Measurements from ENCODE around the gene TOMM20. TPM values are rescaled to one million over a fixed set of nuclear protein-coding genes. Genes with fewer than 3 reads are reported as not detected.
"Not testable (repeated sequence)": the region's sequence is repeated elsewhere in the genome, so short reads cannot be mapped to it uniquely, and the experiment has no call there.

Gene TOMM20
- polyA plus RNA-seq, 4 donors = 44.1 to 199 (median 76.6) TPM

DNA sequence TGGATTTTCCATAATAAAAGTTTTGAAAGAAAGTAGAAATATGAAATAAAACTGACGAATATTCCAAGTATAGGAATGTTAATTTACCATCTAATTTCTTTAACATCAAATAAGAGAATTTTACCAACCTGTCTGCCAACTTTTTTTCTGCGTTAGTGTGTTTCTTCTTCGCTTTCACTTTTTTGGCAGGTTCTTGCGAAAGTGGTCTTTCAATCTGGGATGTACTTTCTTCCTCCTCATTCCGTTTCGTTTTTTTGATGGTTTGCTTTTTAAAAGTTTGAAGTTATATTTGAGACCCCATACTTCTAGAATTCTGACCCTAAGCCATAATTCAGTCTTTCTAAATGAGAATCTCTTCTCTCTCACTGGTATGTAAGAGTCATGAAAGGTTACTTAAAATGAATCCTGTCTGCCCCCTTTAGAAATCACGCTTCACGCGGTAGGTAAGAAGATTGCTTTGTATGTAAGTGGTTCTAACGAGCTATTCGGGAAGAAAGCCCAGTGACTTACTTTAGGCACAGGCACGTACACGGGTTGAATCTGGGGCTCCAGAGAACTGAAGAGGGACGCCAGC lies 31.8 kb upstream of the TOMM20 start:
- FAIRE-seq (no peak), DNase-seq (no peak)
- H3K4me1 ChIP-seq (ENCODE audit: control insufficient read depth in 3 of 3, insufficient read depth in 2 of 3, low read depth in 1 of 3, low read length in 2 of 3) = peaks cover 0 to 29% (median 4%) of the 10 kb centered on the region in 3 donors
- H3K4me3 ChIP-seq (ENCODE audit: low read depth in 1 of 3, low read length in 3 of 3) = peak overlapping the region; percentile 42 to 76 (median 57)
- H3K27me3 ChIP-seq (ENCODE audit: control insufficient read depth in 3 of 3, insufficient read depth in 3 of 3, low read length in 3 of 3) = no peaks in the 10 kb centered on the region
- no peaks in the 10 kb centered on the region for H3K9me3 ChIP-seq (ENCODE audit: control insufficient read depth in 2 of 2, insufficient read depth in 1 of 2, low read depth in 1 of 2, low read length in 1 of 2)
- H3K27ac ChIP-seq (ENCODE audit: low read depth in 1 of 3, low read length in 2 of 3) = peak overlapping the region; percentile 84 to 94 (median 91)
- 3 to 6% (median 5%) methylated on average over 14 of the region's 14 CpGs for WGBS, 3 donors
- peaks cover 0 to 28% (median 0%) of the 10 kb centered on the region in 3 donors for H3K36me3 ChIP-seq (ENCODE audit: control insufficient read depth in 3 of 3, insufficient read depth in 2 of 3, low read depth in 1 of 3, low read length in 3 of 3)

DNA sequence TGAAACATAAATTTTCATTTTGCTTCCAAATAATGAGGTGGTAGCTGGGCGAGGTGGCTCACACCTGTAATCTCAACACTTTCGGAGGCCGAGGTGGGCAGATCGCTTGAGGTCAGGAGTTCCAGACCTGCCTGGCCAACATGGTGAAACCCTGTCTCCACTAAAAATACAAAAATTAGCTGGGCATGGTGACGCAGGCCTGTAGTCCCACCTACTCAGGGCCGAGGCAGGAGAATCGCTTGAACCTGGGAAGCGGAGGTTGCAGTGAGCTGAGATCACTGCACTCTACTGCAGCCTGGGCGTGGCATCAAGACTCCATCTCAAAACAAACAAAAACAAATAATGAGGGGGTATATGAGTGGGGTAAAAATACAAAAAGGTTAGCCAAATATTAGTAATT lies 31.3 kb upstream of the TOMM20 start:
- FAIRE-seq; H3K27me3 ChIP-seq (ENCODE audit: control insufficient read depth in 3 of 3, insufficient read depth in 3 of 3, low read length in 3 of 3); H3K9me3 ChIP-seq (ENCODE audit: control insufficient read depth in 2 of 2, insufficient read depth in 1 of 2, low read depth in 1 of 2, low read length in 1 of 2): not testable (repeated sequence)
- Histone ChIP-seq H3K36me3 (ENCODE audit: control insufficient read depth in 3 of 3, insufficient read depth in 2 of 3, low read depth in 1 of 3, low read length in 3 of 3) (peaks cover 0 to 31% (median under 1%) of the 10 kb centered on the region in 3 donors), H3K27ac (ENCODE audit: low read depth in 1 of 3, low read length in 2 of 3) (peak overlapping the region in 1 of 3 donors; percentile 84), H3K4me3 (ENCODE audit: low read depth in 1 of 3, low read length in 3 of 3) (peak overlapping the region in 1 of 3 donors; percentile 76), H3K4me1 (ENCODE audit: control insufficient read depth in 3 of 3, insufficient read depth in 2 of 3, low read depth in 1 of 3, low read length in 2 of 3) (peaks cover 0 to 29% (median 4%) of the 10 kb centered on the region in 3 donors)
- DNase-seq = peak in 1 of 2 donors; percentile 8
- 71 to 78% (median 75%) methylated on average over 9 of the region's 9 CpGs for WGBS, 3 donors

DNA sequence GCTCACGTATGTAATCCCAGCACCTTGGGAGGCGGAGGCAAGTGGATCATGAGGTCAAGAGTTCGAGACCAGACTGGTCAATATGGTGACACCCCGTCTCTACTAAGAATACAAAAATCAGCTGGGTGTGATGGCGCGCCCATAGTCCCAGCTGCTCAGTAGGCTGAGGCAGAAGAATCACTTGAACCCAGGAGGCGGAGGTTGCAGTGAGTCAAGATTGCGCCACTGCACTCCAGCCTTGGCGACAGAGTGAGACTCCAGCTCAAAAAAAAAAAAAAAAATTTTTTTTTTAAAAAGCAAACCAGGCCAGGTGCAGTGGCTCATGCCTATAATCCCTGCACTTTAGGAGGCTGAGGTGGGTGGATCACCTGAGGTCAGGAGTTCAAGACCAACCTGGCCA lies 30.6 kb upstream of the TOMM20 start:
- not testable (repeated sequence) for H3K4me3 ChIP-seq (ENCODE audit: low read depth in 1 of 3, low read length in 3 of 3); FAIRE-seq; H3K27ac ChIP-seq (ENCODE audit: low read depth in 1 of 3, low read length in 2 of 3); DNase-seq; H3K9me3 ChIP-seq (ENCODE audit: control insufficient read depth in 2 of 2, insufficient read depth in 1 of 2, low read depth in 1 of 2, low read length in 1 of 2); H3K27me3 ChIP-seq (ENCODE audit: control insufficient read depth in 3 of 3, insufficient read depth in 3 of 3, low read length in 3 of 3)
- 89 to 96% (median 90%) methylated on average over 9 of the region's 9 CpGs for WGBS, 3 donors
- peaks cover 0 to 32% (median 3%) of the 10 kb centered on the region in 3 donors for H3K36me3 ChIP-seq (ENCODE audit: control insufficient read depth in 3 of 3, insufficient read depth in 2 of 3, low read depth in 1 of 3, low read length in 3 of 3)
- H3K4me1 ChIP-seq (ENCODE audit: control insufficient read depth in 3 of 3, insufficient read depth in 2 of 3, low read depth in 1 of 3, low read length in 2 of 3) = peaks cover 0 to 29% (median 4%) of the 10 kb centered on the region in 3 donors

DNA sequence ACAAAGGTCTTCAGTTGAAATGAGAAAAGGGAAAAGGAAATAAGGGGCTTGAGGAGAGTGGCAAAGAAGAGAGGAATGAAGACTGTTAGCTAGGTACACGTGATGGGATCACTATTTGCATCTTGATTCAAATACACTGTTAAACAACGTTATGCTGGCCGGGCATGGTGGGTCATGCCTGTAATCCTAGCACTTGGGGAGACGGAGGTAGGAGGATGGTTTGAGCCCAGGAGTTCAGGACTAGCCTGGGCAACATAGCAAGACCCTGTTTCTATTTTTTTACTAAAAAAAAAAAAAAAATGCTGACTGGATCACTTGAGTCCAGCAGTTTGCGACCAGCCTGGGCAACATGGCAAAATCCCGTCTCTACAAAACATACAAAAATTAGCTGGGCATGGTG lies 30.0 kb upstream of the TOMM20 start:
- FAIRE-seq (no peak), DNase-seq (peak in 1 of 2 donors; percentile 2)
- H3K36me3 ChIP-seq (ENCODE audit: control insufficient read depth in 3 of 3, insufficient read depth in 2 of 3, low read depth in 1 of 3, low read length in 3 of 3) = peaks cover 0 to 38% (median 5%) of the 10 kb centered on the region in 3 donors
- no peak overlapping the region for H3K27ac ChIP-seq (ENCODE audit: low read depth in 1 of 3, low read length in 2 of 3)
- H3K4me1 ChIP-seq (ENCODE audit: control insufficient read depth in 3 of 3, insufficient read depth in 2 of 3, low read depth in 1 of 3, low read length in 2 of 3) = peaks cover 0 to 29% (median 4%) of the 10 kb centered on the region in 3 donors
- H3K4me3 ChIP-seq (ENCODE audit: low read depth in 1 of 3, low read length in 3 of 3) = no peak overlapping the region
- H3K27me3 ChIP-seq (ENCODE audit: control insufficient read depth in 3 of 3, insufficient read depth in 3 of 3, low read length in 3 of 3) = no peaks in the 10 kb centered on the region
- H3K9me3 ChIP-seq (ENCODE audit: control insufficient read depth in 2 of 2, insufficient read depth in 1 of 2, low read depth in 1 of 2, low read length in 1 of 2) = no peaks in the 10 kb centered on the region
- 87 to 94% (median 93%) methylated on average over 6 of the region's 6 CpGs for WGBS, 3 donors

DNA sequence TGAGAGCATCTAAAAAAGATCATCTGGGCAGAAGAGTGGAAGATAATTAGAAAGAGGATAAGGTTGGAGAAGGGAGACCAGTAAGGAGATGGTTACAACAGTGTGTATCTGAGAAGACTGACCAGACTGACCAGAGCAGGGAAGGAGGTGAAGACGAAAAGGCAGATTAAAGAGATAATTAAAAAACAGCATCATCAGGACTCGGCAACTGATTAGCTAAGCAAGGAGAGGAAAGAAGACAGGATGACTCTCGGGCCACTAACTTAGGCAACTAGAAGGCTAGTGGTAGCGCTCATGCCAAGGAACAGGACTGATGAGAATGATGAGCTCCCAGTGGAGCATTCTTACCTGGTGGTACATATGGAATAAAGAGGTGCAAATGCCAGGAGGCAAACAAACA lies 28.5 kb upstream of the TOMM20 start:
- peaks cover 0 to 29% (median 4%) of the 10 kb centered on the region in 3 donors for H3K4me1 ChIP-seq (ENCODE audit: control insufficient read depth in 3 of 3, insufficient read depth in 2 of 3, low read depth in 1 of 3, low read length in 2 of 3)
- peak overlapping the region in 2 of 3 donors; percentile 39 to 66 for H3K27ac ChIP-seq (ENCODE audit: low read depth in 1 of 3, low read length in 2 of 3)
- FAIRE-seq (no peak), DNase-seq (no peak)
- H3K4me3 ChIP-seq (ENCODE audit: low read depth in 1 of 3, low read length in 3 of 3) = no peak overlapping the region
- 80 to 92% (median 82%) methylated on average over 4 of the region's 4 CpGs for WGBS, 3 donors
- H3K27me3 ChIP-seq (ENCODE audit: control insufficient read depth in 3 of 3, insufficient read depth in 3 of 3, low read length in 3 of 3) = no peaks in the 10 kb centered on the region
- no peaks in the 10 kb centered on the region for H3K9me3 ChIP-seq (ENCODE audit: control insufficient read depth in 2 of 2, insufficient read depth in 1 of 2, low read depth in 1 of 2, low read length in 1 of 2)
- peaks cover 0 to 48% (median 8%) of the 10 kb centered on the region in 3 donors for H3K36me3 ChIP-seq (ENCODE audit: control insufficient read depth in 3 of 3, insufficient read depth in 2 of 3, low read depth in 1 of 3, low read length in 3 of 3)

DNA sequence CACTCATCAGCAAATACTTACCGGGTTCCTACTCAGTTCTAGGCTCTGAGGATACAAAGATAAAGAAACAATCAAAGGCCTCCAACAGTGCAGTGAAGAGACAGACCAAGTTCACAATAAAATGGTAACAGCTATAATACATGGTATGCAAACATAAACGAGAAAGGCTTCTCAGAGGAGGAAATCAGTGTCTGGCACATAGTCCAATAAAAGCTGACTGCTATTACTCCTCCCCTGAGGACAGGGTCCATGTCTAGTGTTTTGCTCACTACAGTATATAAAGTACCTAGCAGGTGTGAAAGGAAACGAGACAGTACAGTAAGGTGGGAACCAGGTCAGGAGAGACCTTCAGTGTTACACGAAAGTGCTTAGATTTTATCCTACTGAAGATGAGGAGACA lies 28.1 kb upstream of the TOMM20 start:
- FAIRE-seq = no peak
- WGBS, 3 donors = 17 to 55% (median 38%) methylated on average over 4 of the region's 4 CpGs
- peaks cover 0 to 50% (median 8%) of the 10 kb centered on the region in 3 donors for H3K36me3 ChIP-seq (ENCODE audit: control insufficient read depth in 3 of 3, insufficient read depth in 2 of 3, low read depth in 1 of 3, low read length in 3 of 3)
- peak; percentile 78 to 79 for DNase-seq
- H3K27ac ChIP-seq (ENCODE audit: low read depth in 1 of 3, low read length in 2 of 3) = peak overlapping the region in 2 of 3 donors; percentile 39 to 66
- no peaks in the 10 kb centered on the region for H3K9me3 ChIP-seq (ENCODE audit: control insufficient read depth in 2 of 2, insufficient read depth in 1 of 2, low read depth in 1 of 2, low read length in 1 of 2)
- peaks cover 0 to 29% (median 4%) of the 10 kb centered on the region in 3 donors for H3K4me1 ChIP-seq (ENCODE audit: control insufficient read depth in 3 of 3, insufficient read depth in 2 of 3, low read depth in 1 of 3, low read length in 2 of 3)
- no peaks in the 10 kb centered on the region for H3K27me3 ChIP-seq (ENCODE audit: control insufficient read depth in 3 of 3, insufficient read depth in 3 of 3, low read length in 3 of 3)
- H3K4me3 ChIP-seq (ENCODE audit: low read depth in 1 of 3, low read length in 3 of 3) = no peak overlapping the region

DNA sequence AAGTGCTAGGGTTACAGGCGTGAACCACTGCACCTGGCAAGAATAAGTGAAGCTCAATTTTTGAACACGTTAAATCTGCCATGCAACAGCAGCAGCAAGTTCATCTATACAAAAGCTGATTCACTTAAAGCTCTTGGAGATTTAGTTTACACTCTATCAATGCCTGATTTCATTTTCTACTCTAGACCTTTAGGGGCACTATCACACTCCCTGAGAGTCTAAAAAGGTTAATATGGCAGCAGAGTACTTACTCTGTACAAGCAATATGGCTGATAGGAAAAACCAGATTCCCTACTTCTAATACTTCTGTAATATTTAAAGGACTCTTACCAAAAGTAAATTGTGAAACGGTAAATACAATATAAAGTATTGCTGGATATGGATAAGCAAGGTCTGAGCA lies 27.6 kb upstream of the TOMM20 start:
- Histone ChIP-seq H3K27me3 (ENCODE audit: control insufficient read depth in 3 of 3, insufficient read depth in 3 of 3, low read length in 3 of 3) (no peaks in the 10 kb centered on the region), H3K9me3 (ENCODE audit: control insufficient read depth in 2 of 2, insufficient read depth in 1 of 2, low read depth in 1 of 2, low read length in 1 of 2) (no peaks in the 10 kb centered on the region), H3K4me1 (ENCODE audit: control insufficient read depth in 3 of 3, insufficient read depth in 2 of 3, low read depth in 1 of 3, low read length in 2 of 3) (peaks cover 0 to 29% (median 4%) of the 10 kb centered on the region in 3 donors), H3K36me3 (ENCODE audit: control insufficient read depth in 3 of 3, insufficient read depth in 2 of 3, low read depth in 1 of 3, low read length in 3 of 3) (peaks cover 4 to 52% (median 11%) of the 10 kb centered on the region in 3 donors), H3K27ac (ENCODE audit: low read depth in 1 of 3, low read length in 2 of 3) (peak overlapping the region in 1 of 3 donors; percentile 66), H3K4me3 (ENCODE audit: low read depth in 1 of 3, low read length in 3 of 3) (no peak overlapping the region)
- 70 to 82% (median 81%) methylated on average over 3 of the region's 3 CpGs for WGBS, 3 donors
- FAIRE-seq (no peak), DNase-seq (no peak)

DNA sequence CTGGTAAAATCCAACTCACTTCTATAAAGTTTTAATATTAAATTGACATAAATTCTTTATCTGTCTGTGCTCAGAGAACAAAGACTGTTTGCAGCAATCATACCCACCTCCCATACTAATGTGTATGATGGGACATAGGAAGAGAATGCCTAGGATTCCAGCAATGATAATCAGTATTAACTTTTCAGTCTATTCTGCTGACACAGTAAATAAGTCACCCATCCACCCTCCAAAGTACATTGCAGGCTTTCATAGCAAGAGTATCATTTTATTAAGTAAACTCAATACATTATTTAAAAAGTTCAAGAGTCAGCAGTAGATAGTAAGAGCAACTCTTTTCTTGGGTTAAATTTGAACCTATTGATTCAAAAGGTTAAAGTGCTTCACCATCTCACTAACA lies 23.6 kb upstream of the TOMM20 start:
- H3K9me3 ChIP-seq (ENCODE audit: control insufficient read depth in 2 of 2, insufficient read depth in 1 of 2, low read depth in 1 of 2, low read length in 1 of 2) = no peaks in the 10 kb centered on the region
- FAIRE-seq = no peak

More for the DNA sequence above, 23.6 kb upstream of the TOMM20 start:
- H3K27me3 ChIP-seq (ENCODE audit: control insufficient read depth in 3 of 3, insufficient read depth in 3 of 3, low read length in 3 of 3) = no peaks in the 10 kb centered on the region
- H3K27ac ChIP-seq (ENCODE audit: low read depth in 1 of 3, low read length in 2 of 3) = no peak overlapping the region
- no peak overlapping the region for H3K4me3 ChIP-seq (ENCODE audit: low read depth in 1 of 3, low read length in 3 of 3)
- H3K4me1 ChIP-seq (ENCODE audit: control insufficient read depth in 3 of 3, insufficient read depth in 2 of 3, low read depth in 1 of 3, low read length in 2 of 3) = peaks cover 0 to 11% (median 4%) of the 10 kb centered on the region in 3 donors
- no peak for DNase-seq
- peaks cover 6 to 49% (median 21%) of the 10 kb centered on the region in 3 donors for H3K36me3 ChIP-seq (ENCODE audit: control insufficient read depth in 3 of 3, insufficient read depth in 2 of 3, low read depth in 1 of 3, low read length in 3 of 3)
